ENCODE results near the gene POC1A. TPM values are rescaled to one million over a fixed set of nuclear protein-coding genes. Genes with fewer than 3 reads are reported as not detected.

The POC1A gene
- polyA plus RNA-seq, 12 donors = 3.1 to 6.9 (median 4.5) TPM; not detected in 2

DNA sequence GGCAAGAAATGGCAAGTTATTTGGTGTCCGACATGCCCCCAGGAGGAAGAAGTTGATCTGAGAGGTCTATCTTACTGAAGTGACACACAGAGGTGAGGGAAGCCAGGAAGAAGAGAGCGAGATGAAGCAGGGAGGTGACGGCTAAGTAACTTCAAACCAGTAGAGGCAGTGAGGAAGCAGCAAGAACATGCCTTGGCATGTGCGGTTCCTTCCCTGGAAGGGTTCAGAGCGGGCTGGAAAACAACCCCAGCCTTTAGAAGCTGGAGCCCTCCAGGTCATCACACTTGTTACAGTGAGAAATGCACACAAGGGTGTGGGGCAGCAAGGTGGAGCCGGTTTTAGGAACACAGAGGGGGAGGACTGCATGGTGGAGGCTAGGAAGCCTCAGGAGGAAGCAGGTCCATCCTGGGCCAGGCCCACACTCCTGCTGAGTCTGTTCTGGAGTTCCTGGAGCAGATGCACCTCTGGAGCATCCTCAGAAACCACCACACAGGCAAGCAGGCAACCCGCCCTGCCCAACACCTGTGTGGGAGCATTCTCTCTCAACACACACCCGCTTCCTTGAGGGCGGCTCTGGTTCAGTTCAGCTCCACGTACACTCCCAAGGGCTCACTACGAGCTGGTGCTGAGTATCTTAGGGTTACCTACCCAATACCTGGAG, 47.1 kb downstream of the POC1A start:
- DNase-seq = no peak

GRCh38 chr3:52104684-52105640, 49.3 kb downstream of the POC1A start:
- DNase-seq = no peak

DNA sequence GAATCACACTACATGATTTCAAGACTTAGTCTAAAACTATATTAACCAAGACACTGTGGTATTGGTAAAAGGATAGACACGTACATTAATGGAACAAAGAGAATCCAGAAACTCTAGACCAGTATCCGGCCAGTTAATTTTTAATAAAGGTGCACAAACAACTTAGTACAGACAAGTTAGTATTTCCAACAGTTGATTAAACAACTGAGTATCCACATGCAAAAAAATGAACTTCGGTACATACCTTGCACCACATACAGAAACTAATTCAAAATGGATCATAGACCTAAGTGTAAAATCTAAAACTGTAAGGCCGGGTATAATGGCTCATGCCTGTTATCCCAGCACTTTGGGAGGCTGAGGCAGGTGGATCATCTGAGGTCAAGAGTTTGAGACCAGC, 51.3 kb downstream of the POC1A start:
- no peak for DNase-seq

- peak; percentile 66 for DNase-seq
Observed at GRCh38 chr3:52099001-52099401, 55.2 kb downstream of the POC1A start.

DNA sequence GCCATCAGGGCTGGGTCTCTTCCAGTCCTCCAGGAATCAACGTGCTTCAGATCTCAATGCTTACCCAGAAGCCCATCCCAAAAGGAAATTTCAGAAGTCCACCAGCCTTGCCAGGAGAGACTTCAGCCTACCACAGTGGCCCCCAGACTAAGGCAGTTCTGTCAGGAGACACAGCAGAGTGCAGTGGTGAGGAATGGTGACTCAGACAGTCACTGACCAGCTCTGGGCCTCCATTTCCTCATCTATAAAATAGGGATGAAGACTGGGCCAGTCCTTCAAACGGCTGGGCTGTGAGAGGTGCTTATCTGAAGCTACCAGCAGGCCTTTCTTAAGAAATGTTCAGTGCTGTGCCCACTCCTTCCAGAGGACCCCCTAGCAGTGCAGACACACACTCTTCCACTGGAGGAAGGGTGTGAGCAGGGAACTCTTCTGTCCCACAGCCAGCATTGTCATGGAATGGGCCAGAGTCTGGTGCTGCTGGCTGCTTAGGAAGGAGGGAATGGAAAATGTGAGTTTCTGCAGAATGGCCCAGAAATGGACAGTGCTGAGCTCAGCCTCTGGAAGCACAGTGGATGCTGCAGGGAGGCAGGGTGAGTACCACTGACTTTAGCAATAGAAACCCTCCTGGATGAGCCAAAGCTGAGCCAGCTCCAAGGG, 56.2 kb downstream of the POC1A start:
- peak; percentile 72 for DNase-seq

- no peak for DNase-seq
Observed at GRCh38 chr3:52095990-52096775, 58.0 kb downstream of the POC1A start.

DNA sequence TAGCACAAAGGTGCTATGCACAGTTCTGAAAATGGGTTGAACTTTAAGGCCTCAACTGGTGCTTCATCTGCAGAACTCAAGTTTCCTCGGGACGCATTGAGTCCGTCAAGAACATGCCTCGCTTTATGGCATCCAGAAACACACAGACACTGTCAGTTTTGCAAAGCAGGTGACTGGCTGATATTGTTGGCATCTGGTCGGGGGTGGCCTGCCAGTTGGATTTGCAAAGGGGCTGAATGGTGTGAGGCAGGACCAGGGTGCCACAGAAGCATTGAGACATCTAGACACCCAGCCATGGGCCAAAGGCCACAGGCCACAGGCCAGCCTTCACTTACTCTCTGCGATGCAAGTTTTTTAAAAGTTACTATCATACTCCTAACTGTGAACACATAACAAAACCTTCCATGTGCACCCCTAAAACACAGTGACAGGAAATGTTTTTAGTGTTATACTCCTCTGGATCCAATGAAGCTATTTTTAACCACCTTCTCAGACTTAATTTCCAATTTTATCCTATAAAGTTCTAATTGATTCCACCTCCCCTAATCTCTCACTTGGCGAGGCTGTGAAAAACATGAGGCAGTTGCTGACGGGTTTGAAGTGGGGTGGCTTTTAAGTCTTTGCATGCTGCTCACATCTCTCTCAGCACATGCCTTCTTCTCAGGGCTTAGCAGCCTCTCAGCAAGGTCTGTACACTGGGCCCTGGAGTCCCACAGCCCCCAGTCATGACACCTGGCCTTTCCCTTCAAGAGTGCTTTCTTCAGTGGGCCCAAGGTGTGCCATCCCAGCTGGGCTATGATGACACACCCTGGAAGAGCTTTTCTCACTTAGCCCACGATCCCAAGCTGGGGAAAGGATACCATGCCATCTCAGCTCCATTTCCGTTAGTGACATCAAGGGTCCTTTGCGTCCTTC, 59.4 kb downstream of the POC1A start:
- no peak for DNase-seq

GRCh38 chr3:52093756-52094545, 60.3 kb downstream of the POC1A start:
- no peak for DNase-seq

DNA sequence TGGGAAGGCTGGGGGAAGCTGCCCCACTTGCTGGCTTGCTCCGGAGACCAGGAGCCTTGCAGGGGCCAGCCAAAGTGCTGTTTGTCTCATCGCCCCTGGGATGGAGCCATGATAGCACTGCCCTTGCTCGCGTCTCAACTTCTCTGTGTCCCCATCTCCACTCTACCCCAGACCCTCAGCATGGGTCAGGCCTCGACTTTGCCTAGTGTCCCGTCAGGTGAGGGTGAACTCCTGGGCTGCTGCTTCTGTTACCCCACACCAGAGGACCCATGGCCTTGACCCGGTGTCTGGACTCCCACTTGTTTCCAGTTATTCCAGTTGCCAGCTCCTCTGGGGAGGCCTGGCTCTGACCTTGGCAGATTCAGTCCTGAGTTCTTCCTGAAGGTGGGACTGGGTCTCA, 61.3 kb downstream of the POC1A start:
- DNase-seq = no peak

GRCh38 chr3:52092271-52092660, 62.0 kb downstream of the POC1A start:
- no peak for DNase-seq

GRCh38 chr3:52091586-52092270, 62.5 kb downstream of the POC1A start:
- no peak for DNase-seq

GRCh38 chr3:52090933-52091468, 63.2 kb downstream of the POC1A start:
- DNase-seq = no peak

DNA sequence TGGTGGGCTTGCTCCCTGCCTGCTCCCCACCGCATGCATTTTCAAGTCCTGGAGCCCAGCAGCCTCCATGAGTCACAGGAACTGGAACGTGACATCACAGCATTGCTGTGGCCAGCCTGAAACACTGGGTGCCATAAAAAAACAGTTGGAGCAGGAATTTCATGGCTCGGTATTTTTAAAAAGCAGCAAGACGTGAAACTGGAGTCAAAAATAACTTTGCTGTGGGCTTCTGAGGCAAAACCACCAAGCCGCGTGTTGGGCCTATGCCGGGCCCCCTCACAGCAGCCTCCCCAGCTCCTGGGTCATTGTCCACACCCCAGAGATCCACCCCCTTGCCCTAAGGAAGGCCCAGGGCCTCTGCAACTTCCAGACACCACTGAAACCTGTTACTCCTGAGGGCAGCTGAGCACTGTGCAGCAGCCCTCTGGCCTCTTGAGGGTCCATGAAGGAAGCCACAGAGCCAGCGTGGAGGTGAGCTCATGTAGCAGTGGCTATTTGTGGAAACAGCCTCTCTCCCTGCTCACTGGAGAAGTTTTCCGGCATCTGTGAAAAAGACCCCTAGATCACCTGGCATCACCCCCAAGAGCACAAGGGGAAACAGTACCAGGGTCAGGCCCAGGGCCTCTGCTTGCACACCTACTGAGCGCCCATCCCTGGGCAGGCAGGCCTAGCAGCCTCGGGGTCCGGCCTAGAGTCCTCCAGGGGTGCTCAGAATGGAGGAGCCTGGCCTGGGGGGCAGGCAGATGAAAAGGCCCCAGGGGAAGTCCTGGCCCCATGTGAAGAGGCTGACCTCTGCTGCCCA, 63.9 kb downstream of the POC1A start:
- DNase-seq = peak; percentile 61

DNA sequence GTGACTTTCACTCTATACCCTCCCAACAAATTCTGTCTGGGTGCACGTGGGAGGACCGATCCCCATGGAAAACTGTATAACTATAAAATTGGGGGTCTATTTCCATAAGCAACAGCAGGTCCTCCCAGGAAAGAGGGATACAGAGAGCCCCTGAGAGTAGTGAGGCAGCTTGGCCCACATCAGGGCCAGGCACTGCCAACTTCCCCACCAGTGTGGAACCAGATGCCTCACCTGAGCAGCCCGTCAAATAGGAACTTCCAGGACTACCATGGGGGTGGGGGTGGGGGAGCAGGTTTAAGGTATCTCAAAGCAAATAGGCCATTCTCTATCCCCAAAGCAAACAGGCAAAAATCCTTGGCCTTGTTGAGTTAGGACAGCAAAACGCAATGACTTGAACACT, 64.5 kb downstream of the POC1A start:
- DNase-seq = no peak

- no peak for DNase-seq
Observed at GRCh38 chr3:52088445-52089367, 65.5 kb downstream of the POC1A start.

DNA sequence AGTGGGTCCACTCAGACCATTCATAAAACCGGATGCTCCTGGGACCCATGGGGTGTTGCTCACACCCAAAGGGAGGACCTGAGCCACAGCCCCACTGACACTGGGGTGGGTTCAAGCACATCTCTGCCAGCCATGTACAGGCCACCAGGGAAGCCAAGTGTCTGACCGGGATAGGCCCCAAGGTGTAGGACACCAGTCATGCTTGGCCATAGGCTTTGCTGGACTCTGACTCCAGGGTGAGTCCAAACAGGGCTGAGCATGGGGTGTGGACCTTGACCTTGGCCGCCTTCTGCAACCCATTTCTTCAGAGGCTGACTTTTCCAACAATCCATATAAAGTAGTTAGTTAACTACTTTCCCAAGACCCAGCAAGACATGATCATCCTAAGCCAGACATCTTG, 66.5 kb downstream of the POC1A start:
- DNase-seq = no peak
